Loucy (cell line): ENCODE measurements around the gene ERCC6L2.

Source experiments
- H2AFZ ChIP-seq: fragments of 200-600 bp; sonication (generic); 2 replicates; pipeline ENCODE4 v1.6.0; 2016; ENCODE audit warnings: antibody characterized with exemption, mild to moderate bottlenecking, low read length, moderate library complexity
- H3F3A ChIP-seq: fragments of 200-600 bp; 2 replicates; pipeline ENCODE4 v1.6.0; 2016; ENCODE audit warnings: antibody characterized with exemption, low read depth, mild to moderate bottlenecking
- H3K27me3 ChIP-seq: fragments of 200-600 bp; sonication (generic); 2 replicates; pipeline ENCODE4 v1.6.1; 2014; ENCODE audit warnings: low read length, mild to moderate bottlenecking; ENCODE audit not compliant: insufficient read depth, poor library complexity, severe bottlenecking
- H3K36me3 ChIP-seq: fragments of 200-600 bp; sonication (generic); 2 replicates; pipeline ENCODE4 v1.6.1; 2016; ENCODE audit warnings: low read length; ENCODE audit not compliant: insufficient read depth
- H3K4me1 ChIP-seq: fragments of 200-600 bp; sonication (generic); 2 replicates; pipeline ENCODE4 v1.5.1; 2014; ENCODE audit warnings: low read length, mild to moderate bottlenecking; ENCODE audit not compliant: insufficient read depth, poor library complexity, severe bottlenecking
- H3K4me2 ChIP-seq: fragments of 200-600 bp; sonication (generic); 2 replicates; pipeline ENCODE4 v1.6.0; 2014; ENCODE audit warnings: antibody characterized with exemption, low read length, low read depth, mild to moderate bottlenecking; ENCODE audit not compliant: poor library complexity, severe bottlenecking
- H3K4me3 ChIP-seq: fragments of 200-600 bp; sonication (generic); 2 replicates; pipeline ENCODE4 v1.5.1; 2014; ENCODE audit warnings: low read length, mild to moderate bottlenecking, mixed read lengths; ENCODE audit not compliant: poor library complexity, severe bottlenecking
- H3K79me2 ChIP-seq: fragments of 200-600 bp; sonication (generic); 2 replicates; pipeline ENCODE4 v1.6.1; 2014; ENCODE audit warnings: low read length; ENCODE audit not compliant: insufficient read depth
- H3K9ac ChIP-seq: fragments of 200-600 bp; sonication (generic); 2 replicates; pipeline ENCODE4 v1.6.0; 2014; ENCODE audit warnings: mild to moderate bottlenecking, low read depth, low read length, moderate library complexity; ENCODE audit not compliant: poor library complexity, severe bottlenecking
- H3K9me2 ChIP-seq: fragments of 200-600 bp; sonication (generic); replicated peaks from 2 replicates; pipeline ENCODE4 v1.6.1; 2016; ENCODE audit warnings: low read depth, low read length, mixed read lengths
- H3K9me3 ChIP-seq: fragments of 200-600 bp; sonication (generic); 2 replicates; pipeline ENCODE4 v1.6.1; 2014; ENCODE audit warnings: mild to moderate bottlenecking, antibody characterized with exemption, low read length, low read depth; ENCODE audit not compliant: insufficient read depth
- H4K20me1 ChIP-seq: fragments of 200-600 bp; sonication (generic); 2 replicates; pipeline ENCODE4 v1.6.0; 2014; ENCODE audit warnings: antibody characterized with exemption, low read length, mild to moderate bottlenecking; ENCODE audit not compliant: insufficient read depth, poor library complexity, severe bottlenecking
- EZH2phosphoT487 ChIP-seq: fragments of 200-600 bp; IDR thresholded peaks from 2 replicates; pipeline ENCODE4 v1.6.1; 2018; ENCODE audit warnings: antibody characterized with exemption, mild to moderate bottlenecking, moderate library complexity, borderline replicate concordance
- TF ChIP-seq, protein P1 (sequence below): fragments of 200-600 bp; sonication (generic); conservative IDR thresholded peaks from 2 replicates; pipeline ENCODE4 v1.5.1; 2014; ENCODE audit warnings: mild to moderate bottlenecking, antibody characterized with exemption, low read length

Gene ERCC6L2

GRCh38 chr9:95912773-95913172, 37.3 kb downstream of the ERCC6L2 start:
- Histone ChIP-seq H2AFZ (no peak overlapping the region), H3K9me2 (no peaks in the 10 kb centered on the region), H4K20me1 (no peaks in the 10 kb centered on the region), H3K4me2 (no peak overlapping the region), H3F3A (no peaks in the 10 kb centered on the region), H3K9ac (no peak overlapping the region), H3K9me3 (no peaks in the 10 kb centered on the region), H3K36me3 (peaks cover 38% of the 10 kb centered on the region), H3K4me3 (no peak overlapping the region), H3K27me3 (no peaks in the 10 kb centered on the region), H3K79me2 (no peaks in the 10 kb centered on the region), H3K4me1 (peaks cover 4% of the 10 kb centered on the region)
- TF ChIP-seq EZH2phosphoT487 = no peak
- TF ChIP-seq, protein P1, sequence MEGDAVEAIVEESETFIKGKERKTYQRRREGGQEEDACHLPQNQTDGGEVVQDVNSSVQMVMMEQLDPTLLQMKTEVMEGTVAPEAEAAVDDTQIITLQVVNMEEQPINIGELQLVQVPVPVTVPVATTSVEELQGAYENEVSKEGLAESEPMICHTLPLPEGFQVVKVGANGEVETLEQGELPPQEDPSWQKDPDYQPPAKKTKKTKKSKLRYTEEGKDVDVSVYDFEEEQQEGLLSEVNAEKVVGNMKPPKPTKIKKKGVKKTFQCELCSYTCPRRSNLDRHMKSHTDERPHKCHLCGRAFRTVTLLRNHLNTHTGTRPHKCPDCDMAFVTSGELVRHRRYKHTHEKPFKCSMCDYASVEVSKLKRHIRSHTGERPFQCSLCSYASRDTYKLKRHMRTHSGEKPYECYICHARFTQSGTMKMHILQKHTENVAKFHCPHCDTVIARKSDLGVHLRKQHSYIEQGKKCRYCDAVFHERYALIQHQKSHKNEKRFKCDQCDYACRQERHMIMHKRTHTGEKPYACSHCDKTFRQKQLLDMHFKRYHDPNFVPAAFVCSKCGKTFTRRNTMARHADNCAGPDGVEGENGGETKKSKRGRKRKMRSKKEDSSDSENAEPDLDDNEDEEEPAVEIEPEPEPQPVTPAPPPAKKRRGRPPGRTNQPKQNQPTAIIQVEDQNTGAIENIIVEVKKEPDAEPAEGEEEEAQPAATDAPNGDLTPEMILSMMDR = no peak

DNA sequence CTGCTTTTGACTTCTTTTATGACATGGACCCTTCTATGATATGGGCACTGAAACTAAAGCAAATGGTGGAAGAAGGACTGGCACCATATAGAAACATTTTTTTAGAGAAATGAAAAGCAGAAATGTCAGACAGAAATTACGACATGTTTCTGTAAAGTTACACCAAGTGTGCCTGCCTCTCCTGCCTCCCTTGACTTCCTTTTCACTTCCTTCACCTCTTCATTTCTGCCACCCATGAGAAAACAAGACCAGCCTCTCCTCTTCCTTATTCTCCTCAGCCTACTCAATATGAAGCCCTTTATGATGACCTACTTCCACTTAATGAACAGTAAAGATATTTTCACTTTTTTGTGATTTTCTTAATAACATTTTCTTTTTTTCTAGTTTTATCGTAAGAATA, 44.5 kb downstream of the ERCC6L2 start:
- Histone ChIP-seq H2AFZ (no peak overlapping the region), H4K20me1 (no peaks in the 10 kb centered on the region), H3K36me3 (peaks cover 85% of the 10 kb centered on the region), H3K79me2 (no peaks in the 10 kb centered on the region), H3K9me2 (no peaks in the 10 kb centered on the region), H3K9me3 (peaks cover 5% of the 10 kb centered on the region; the same call in 1 of the 2 replicates), H3K27me3 (no peaks in the 10 kb centered on the region), H3K9ac (no peak overlapping the region), H3K4me3 (no peak overlapping the region), H3K4me2 (no peak overlapping the region), H3K4me1 (no peaks in the 10 kb centered on the region), H3F3A (no peaks in the 10 kb centered on the region)
- TF ChIP-seq EZH2phosphoT487 = no peak
- TF ChIP-seq, protein P1 = no peak

DNA sequence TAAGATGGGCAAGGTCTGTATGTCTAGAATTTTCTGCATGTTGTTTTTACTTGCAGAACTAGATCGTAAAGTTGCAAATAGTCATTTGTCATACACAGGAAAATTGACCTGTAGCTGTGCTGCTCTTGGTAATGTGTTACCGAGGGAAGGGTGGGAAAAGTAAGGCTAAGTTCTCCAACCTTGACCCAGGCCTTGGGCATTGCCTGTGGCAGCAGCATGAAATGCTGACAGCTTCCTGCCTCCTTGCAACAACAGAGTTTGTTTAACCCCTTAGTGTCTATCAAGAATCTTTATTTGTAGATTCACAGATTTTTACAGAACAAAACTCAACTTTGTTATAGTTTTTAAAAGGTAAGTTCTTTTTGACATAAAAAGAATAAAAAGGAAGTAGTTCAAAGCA, 48.3 kb downstream of the ERCC6L2 start:
- no peak for TF ChIP-seq EZH2phosphoT487
- TF ChIP-seq, protein P1 = no peak
- H3K9me3 ChIP-seq = peaks cover 5% of the 10 kb centered on the region; the same call in 1 of the 2 replicates
- no peak overlapping the region for H3K4me2 ChIP-seq
- H2AFZ ChIP-seq = no peak overlapping the region
- H3K9me2 ChIP-seq = no peaks in the 10 kb centered on the region
- H3K4me3 ChIP-seq = no peak overlapping the region
- peaks cover 77% of the 10 kb centered on the region for H3K36me3 ChIP-seq
- no peaks in the 10 kb centered on the region for H3F3A ChIP-seq
- no peaks in the 10 kb centered on the region for H3K79me2 ChIP-seq
- no peak overlapping the region for H3K9ac ChIP-seq
- H3K27me3 ChIP-seq = no peaks in the 10 kb centered on the region
- H3K4me1 ChIP-seq = no peaks in the 10 kb centered on the region
- H4K20me1 ChIP-seq = no peaks in the 10 kb centered on the region
